Mesendoderm (in vitro differentiated cells): ENCODE data around the gene TRIM36.

Experiments used
- DNase-seq: peaks from one replicate; pipeline ENCODE4 v3.0.0; 2013
- H2AK5ac ChIP-seq: 2 replicates; pipeline ENCODE4 v1.6.1; 2013; ENCODE audit warnings: low read length, inconsistent platforms
- H2BK120ac ChIP-seq: 2 replicates; pipeline ENCODE4 v1.6.1; 2013; ENCODE audit warnings: low read depth, mild to moderate bottlenecking, low read length, moderate library complexity, mixed read lengths
- H2BK15ac ChIP-seq: replicated peaks from 2 replicates; pipeline ENCODE4 v1.6.1; 2013; ENCODE audit warnings: low read depth, mild to moderate bottlenecking, moderate library complexity
- H2BK5ac ChIP-seq: 2 replicates; pipeline ENCODE4 v1.6.1; 2013; ENCODE audit warnings: low read length, inconsistent platforms
- H3K18ac ChIP-seq: 2 replicates; pipeline ENCODE4 v1.6.1; 2013; ENCODE audit warnings: mild to moderate bottlenecking, low read length, mixed read lengths
- H3K23ac ChIP-seq: one replicate; pipeline ENCODE4 v1.6.1; 2013; ENCODE audit warnings: low read length
- H3K27ac ChIP-seq: 2 replicates; pipeline ENCODE4 v1.5.1; 2013; ENCODE audit warnings: low read depth, mild to moderate bottlenecking, inconsistent platforms, low read length, moderate library complexity
- H3K27me3 ChIP-seq: 2 replicates; pipeline ENCODE4 v1.6.1; 2013; ENCODE audit warnings: low read length, control low read depth, mild to moderate bottlenecking, inconsistent platforms; ENCODE audit not compliant: insufficient read depth, poor library complexity
- H3K36me3 ChIP-seq: 2 replicates; pipeline ENCODE4 v1.6.1; 2013; ENCODE audit warnings: low read length, inconsistent platforms; ENCODE audit not compliant: control insufficient read depth, insufficient read depth
- H3K4ac ChIP-seq: one replicate; pipeline ENCODE4 v1.6.1; 2013; ENCODE audit warnings: low read depth, mild to moderate bottlenecking, low read length, moderate library complexity
- H3K4me1 ChIP-seq: 2 replicates; pipeline ENCODE4 v1.6.1; 2013; ENCODE audit warnings: low read depth, low read length, inconsistent platforms; ENCODE audit not compliant: control insufficient read depth
- H3K4me2 ChIP-seq: 2 replicates; pipeline ENCODE4 v1.6.1; 2013; ENCODE audit warnings: low read length
- H3K4me3 ChIP-seq: 2 replicates; pipeline ENCODE4 v1.5.1; 2013; ENCODE audit warnings: mild to moderate bottlenecking, low read length
- H3K56ac ChIP-seq: one replicate; pipeline ENCODE4 v1.6.1; 2013; ENCODE audit warnings: low read length
- H3K79me1 ChIP-seq: 2 replicates; pipeline ENCODE4 v1.6.1; 2013; ENCODE audit warnings: low read length, inconsistent platforms
- H3K79me2 ChIP-seq: 2 replicates; pipeline ENCODE4 v1.6.1; 2013; ENCODE audit warnings: mild to moderate bottlenecking, low read length; ENCODE audit not compliant: control insufficient read depth, insufficient read depth
- H3K9ac ChIP-seq: 2 replicates; pipeline ENCODE4 v1.6.1; 2013; ENCODE audit warnings: low read length, inconsistent platforms
- H4K5ac ChIP-seq: one replicate; pipeline ENCODE4 v1.6.1; 2013; ENCODE audit warnings: low read length
- H4K8ac ChIP-seq: one replicate; pipeline ENCODE4 v1.6.1; 2013; ENCODE audit warnings: low read depth, mild to moderate bottlenecking, control low read depth, low read length, moderate library complexity
- WGBS: extraction: QIAGEN DNeasy Blood & Tissue Kit; methylation state at CpG from one replicate; pipeline ENCODE4 v1.1.7; 2013; ENCODE audit warnings: low lambda C conversion rate, missing lambda C conversion rate; ENCODE audit not compliant: insufficient coverage; ENCODE audit errors: extremely low coverage; 5-methylcytosine and 5-hydroxymethylcytosine counted together

Gene TRIM36

GRCh38 chr5:115084246-115084793 lies 85.4 kb downstream of the TRIM36 start:
- Histone ChIP-seq H4K8ac (no peak overlapping the region), H3K18ac (no peak overlapping the region), H3K4me2 (no peak overlapping the region), H3K9ac (no peak overlapping the region), H2BK15ac (no peak overlapping the region), H3K79me2 (no peaks in the 10 kb centered on the region), H3K79me1 (no peaks in the 10 kb centered on the region), H2BK120ac (no peak overlapping the region), H3K23ac (no peak overlapping the region), H3K27me3 (no peaks in the 10 kb centered on the region), H2BK5ac (no peak overlapping the region), H2AK5ac (no peak overlapping the region), H4K5ac (no peak overlapping the region), H3K27ac (no peak overlapping the region), H3K4me1 (no peaks in the 10 kb centered on the region), H3K36me3 (no peaks in the 10 kb centered on the region), H3K4ac (no peak overlapping the region), H3K56ac (no peak overlapping the region), H3K4me3 (no peak overlapping the region)
- no peak for DNase-seq
- no CpG with 5 or more reads among the region's 7 CpGs for WGBS

DNA sequence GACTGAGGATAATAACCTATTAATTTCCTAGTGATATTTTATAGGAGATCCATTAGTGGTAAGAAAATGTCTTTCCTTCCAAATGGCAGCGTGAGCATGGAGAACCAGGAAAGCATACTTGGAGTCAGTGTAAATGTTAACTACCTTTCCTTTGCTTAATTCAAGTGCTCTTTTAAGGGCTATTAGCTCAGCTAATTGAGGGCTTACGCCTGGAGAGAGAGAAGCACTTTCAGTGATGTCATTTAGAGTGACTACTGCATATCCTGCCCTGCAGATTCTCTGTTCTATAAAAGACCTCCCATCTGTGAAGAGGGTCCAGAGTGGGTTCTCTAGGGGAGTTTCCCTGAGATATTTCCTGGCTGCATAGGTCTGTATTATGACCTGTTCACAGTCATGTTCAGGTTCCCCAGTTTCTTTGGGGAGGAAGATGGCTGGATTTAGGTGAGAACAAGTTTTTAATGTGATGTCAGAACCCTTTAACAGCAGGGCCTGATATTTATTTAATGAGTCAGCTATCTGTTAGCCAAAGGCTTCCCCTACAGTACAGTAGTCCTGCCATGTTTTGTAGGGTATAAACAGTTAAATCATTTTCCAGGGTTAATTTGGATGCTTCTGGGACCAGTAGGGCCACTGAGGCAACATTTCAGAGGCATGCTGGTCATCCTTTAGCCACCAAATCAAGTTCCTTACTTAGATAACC lies 89.6 kb downstream of the TRIM36 start:
- Histone ChIP-seq H2BK15ac (no peak overlapping the region), H3K4ac (no peak overlapping the region), H3K23ac (no peak overlapping the region), H3K9ac (no peak overlapping the region), H3K4me3 (no peak overlapping the region), H3K18ac (no peak overlapping the region), H3K4me1 (no peaks in the 10 kb centered on the region), H3K27ac (no peak overlapping the region), H4K8ac (no peak overlapping the region), H2AK5ac (no peak overlapping the region), H2BK120ac (no peak overlapping the region), H3K79me2 (no peaks in the 10 kb centered on the region), H3K4me2 (no peak overlapping the region), H3K36me3 (no peaks in the 10 kb centered on the region), H3K27me3 (no peaks in the 10 kb centered on the region), H2BK5ac (no peak overlapping the region), H3K79me1 (no peaks in the 10 kb centered on the region), H4K5ac (no peak overlapping the region), H3K56ac (no peak overlapping the region)
- no peak for DNase-seq
- WGBS = no CpG with 5 or more reads among the region's 2 CpGs
